A549 (cell line): ENCODE measurements around the gene SHROOM2. TPM values are rescaled to one million over a fixed set of nuclear protein-coding genes. Genes with fewer than 3 reads are reported as not detected.

Source experiments
- ATAC-seq, 2 experiments: fragments of 200-7000 bp in 1 of 2; fragments of >200 bp in 1 of 2; cut with Nextera tagmentation in 1 of 2; cut with Tn5 transposase in 1 of 2; 3 replicates each; pipeline versions ENCODE4 v1.8.0 to v1.9.1; 2018 to 2020; ENCODE audit warnings: mild to moderate bottlenecking in 1 of 2, moderate library complexity in 1 of 2
- CTCF ChIA-PET: fragments of 300-600 bp; sonication (Branson Sonifier 250); formaldehyde crosslinking; extraction: SDS; loops from one replicate; lab custom pipeline; 2021; ENCODE audit warnings: antibody characterized with exemption, inconsistent platforms; lab: Yijun Ruan, JAX
- POLR2A ChIA-PET: fragments of 350-600 bp; formaldehyde crosslinking; extraction: SDS; loops from one replicate; lab custom pipeline; 2021; ENCODE audit warnings: antibody characterized with exemption, inconsistent platforms; lab: Yijun Ruan, JAX
- DNase-seq, 2 experiments: peaks; one replicate each; pipeline versions ENCODE4 v3.0.0 to v3.0.0-alpha.2; 2011 to 2016; ENCODE audit warnings: low read depth in 1 of 2, low spot score in 1 of 2
- FAIRE-seq: peaks from 2 replicates; lab custom pipeline; 2011; peaks lifted over from hg19 to GRCh38; lab: Jason Lieb, UNC
- H3K27ac ChIP-seq, 2 experiments: fragments of >200 bp; sonication (Bioruptor Twin); formaldehyde crosslinking; 3 replicates each; pipeline ENCODE4 v1.5.1; 2016 to 2017
- H3K4me1 ChIP-seq: fragments of >200 bp; sonication (Bioruptor Twin); formaldehyde crosslinking; 3 replicates; pipeline ENCODE4 v1.6.1; 2016
- H3K4me2 ChIP-seq: fragments of >200 bp; sonication (Bioruptor Twin); formaldehyde crosslinking; 3 replicates; pipeline ENCODE4 v1.6.1; 2016
- H3K4me3 ChIP-seq: fragments of >200 bp; sonication (Bioruptor Twin); formaldehyde crosslinking; 3 replicates; pipeline ENCODE4 v1.5.1; 2016
- H3K9me3 ChIP-seq: fragments of >200 bp; sonication (Bioruptor Twin); formaldehyde crosslinking; 3 replicates; pipeline ENCODE4 v1.6.1; 2016
- CBX8 ChIP-seq: fragments of 200-600 bp; sonication (generic); IDR thresholded peaks from 2 replicates; pipeline ENCODE4 v1.6.1; 2016
- ESRRA ChIP-seq: fragments of 150-350 bp; IDR thresholded peaks from 2 replicates; pipeline ENCODE4 v1.6.1; 2014; ENCODE audit warnings: mild to moderate bottlenecking, low read length, borderline replicate concordance
- FOSL2 ChIP-seq, 2 experiments: fragments of 450-650 bp in 1 of 2; fragments of >200 bp in 1 of 2; sonication (Bioruptor Twin) in 1 of 2; formaldehyde crosslinking; IDR thresholded peaks; 2 replicates each; pipeline versions ENCODE4 v1.5.0 to v1.6.1; 2016 to 2020; ENCODE audit warnings: mild to moderate bottlenecking in 1 of 2, moderate library complexity in 1 of 2
- HDAC2 ChIP-seq: fragments of 200-600 bp; sonication (generic); IDR thresholded peaks from 2 replicates; pipeline ENCODE4 v1.6.1; 2016
- HEYL ChIP-seq: fragments of 250-450 bp; sonication (Bioruptor Pico); IDR thresholded peaks from 2 replicates; pipeline ENCODE4 v1.8.0; 2021; ENCODE audit warnings: mild to moderate bottlenecking, moderate library complexity
- HOXA7 ChIP-seq: fragments of 250-450 bp; sonication (Bioruptor Pico); IDR thresholded peaks from 2 replicates; pipeline ENCODE4 v1.5.0; 2020; ENCODE audit warnings: mild to moderate bottlenecking, moderate library complexity
- MAFK ChIP-seq: fragments of 450-650 bp; IDR thresholded peaks from 2 replicates; pipeline ENCODE4 v1.6.1; 2014; ENCODE audit not compliant: partially characterized antibody
- MAZ ChIP-seq: fragments of 150-350 bp; IDR thresholded peaks from 2 replicates; pipeline ENCODE4 v1.6.1; 2014; ENCODE audit warnings: antibody characterized with exemption, low read depth, low read length, borderline replicate concordance
- MYC ChIP-seq: IDR thresholded peaks from 2 replicates; pipeline ENCODE4 v1.6.1; 2012; ENCODE audit warnings: mild to moderate bottlenecking, inconsistent platforms, low read length, improper control_type of control experiment, borderline replicate concordance
- POLR2A ChIP-seq: IDR thresholded peaks from 2 replicates; pipeline ENCODE4 v1.6.1; 2012; ENCODE audit warnings: mild to moderate bottlenecking, low read length
- POLR2AphosphoS2 ChIP-seq: conservative IDR thresholded peaks from 2 replicates; pipeline ENCODE4 v1.6.1; 2012; ENCODE audit warnings: low read length, improper control_type of control experiment, inconsistent platforms
- RARB ChIP-seq: fragments of 250-450 bp; sonication (Bioruptor Pico); IDR thresholded peaks from 2 replicates; pipeline ENCODE4 v1.8.0; 2021; ENCODE audit warnings: mild to moderate bottlenecking, moderate library complexity
- RCOR1 ChIP-seq: fragments of 150-350 bp; IDR thresholded peaks from 2 replicates; pipeline ENCODE4 v1.6.1; 2014; ENCODE audit warnings: antibody characterized with exemption, low read length, low read depth
- SREBF2 ChIP-seq: fragments of 450-650 bp; IDR thresholded peaks from 2 replicates; pipeline ENCODE4 v1.6.1; 2014; ENCODE audit warnings: mild to moderate bottlenecking, moderate library complexity
- ZFP36 ChIP-seq: fragments of 450-650 bp; IDR thresholded peaks from 2 replicates; pipeline ENCODE4 v1.6.1; 2014; ENCODE audit warnings: borderline replicate concordance; ENCODE audit not compliant: partially characterized antibody
- ZSCAN20 ChIP-seq: fragments of 250-450 bp; sonication (Bioruptor Pico); IDR thresholded peaks from 2 replicates; pipeline ENCODE4 v1.8.0; 2022; ENCODE audit warnings: mild to moderate bottlenecking, moderate library complexity
- WGBS: methylation state at CpG from one replicate; pipeline ENCODE4 v1.1.6; 2017; ENCODE audit errors: missing lambda C conversion rate; 5-methylcytosine and 5-hydroxymethylcytosine counted together
- polyA plus RNA-seq, 4 experiments: library from polyadenylated mRNA; depleted of rRNA in 3 of 4; stranded (reverse); fragments of >200 nt; fragmentation: RNase III in 1 of 4; extraction: RNeasy Plus Mini Kit Qiagen cat#74134 plus additional on column Dnase treatment in 1 of 4; gene quantifications; 2 replicates in 3 of 4; 3 replicates in 1 of 4; pipeline ENCODE4 v1.2.3, GENCODE V29; 2011 to 2017
- TF ChIP-seq, protein P1 (sequence below): fragments of >200 bp; sonication (Bioruptor Twin); formaldehyde crosslinking; IDR thresholded peaks from 3 replicates; pipeline ENCODE4 v1.5.1; 2016
- TF ChIP-seq, protein P2 (sequence below): fragments of 150-350 bp; IDR thresholded peaks from 2 replicates; pipeline ENCODE4 v1.6.1; 2014; ENCODE audit warnings: low read depth, mild to moderate bottlenecking, low read length
- TF ChIP-seq, protein P3 (sequence below): IDR thresholded peaks from 2 replicates; pipeline ENCODE4 v1.6.1; 2012
- TF ChIP-seq, protein P4 (sequence below): IDR thresholded peaks from 2 replicates; pipeline ENCODE4 v1.6.1; 2012; ENCODE audit warnings: low read depth, borderline replicate concordance

Gene SHROOM2
- polyA plus RNA-seq, 2 of the 4 experiments (the other 2 are of a cell fraction): 0.12 to 0.27 TPM

DNA sequence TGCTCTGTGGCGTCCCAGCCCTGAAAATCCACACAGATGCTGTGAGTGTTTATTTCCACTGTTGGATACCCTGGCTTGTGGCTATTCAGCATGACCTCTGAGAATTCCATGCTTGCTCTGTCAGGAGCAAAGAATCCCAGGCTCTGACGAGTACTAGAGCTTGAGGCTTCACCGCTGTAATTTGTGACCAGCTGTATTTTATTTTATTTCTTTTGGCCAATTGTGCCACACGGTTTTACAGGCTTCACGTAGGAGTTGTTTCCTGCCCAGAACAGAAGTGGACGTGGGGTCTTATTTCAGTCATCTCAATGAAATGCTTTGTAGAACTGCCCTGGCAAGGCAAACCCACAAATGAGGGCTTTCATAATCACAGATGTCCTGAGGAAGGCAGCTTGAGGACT, 111.5 kb downstream of the SHROOM2 start:
- FAIRE-seq: no peak
- no peak for TF ChIP-seq ESRRA
- TF ChIP-seq, all 56 proteins: peak for 0
- Histone ChIP-seq H3K4me2 (no peak overlapping the region), H3K4me3 (no peak overlapping the region), H3K9me3 (no peaks in the 10 kb centered on the region), H3K4me1 (no peaks in the 10 kb centered on the region), H3K27ac (no peak overlapping the region)
- CTCF ChIA-PET: interaction anchor here (1.5 kb wide), 1 partner anchor 11 kb away, joined by 3 read pairs; no protein-coding TSS in a partner anchor
- POLR2A ChIA-PET: no interaction called here
- 58% methylated on average over 6 of the region's 6 CpGs for WGBS
- no peak for ATAC-seq
- no peak for DNase-seq

DNA sequence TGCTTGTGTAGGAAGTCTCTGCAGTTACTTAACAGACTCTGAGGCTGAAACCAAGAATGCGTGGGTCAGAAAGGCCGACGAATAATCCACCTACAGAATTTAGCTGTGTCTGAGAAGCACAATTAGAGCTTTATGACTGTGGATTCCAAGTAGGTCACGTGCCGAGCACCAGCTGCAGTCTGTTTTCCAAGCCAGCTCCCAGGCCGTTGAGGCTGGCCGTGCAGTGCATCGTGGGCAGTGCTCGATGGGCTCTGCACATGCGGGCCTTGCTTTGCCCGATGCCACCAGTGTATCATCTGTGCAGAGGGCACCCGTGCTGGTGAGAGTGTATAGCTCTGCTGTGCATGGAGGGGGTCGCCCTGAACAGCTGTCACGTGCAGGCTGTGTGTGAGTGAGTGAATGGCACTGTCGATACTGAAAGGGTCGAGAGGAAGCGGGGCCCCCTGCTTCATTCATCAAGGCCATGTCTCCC, 113.4 kb downstream of the SHROOM2 start:
- Histone ChIP-seq H3K4me1 (no peaks in the 10 kb centered on the region), H3K4me2 (no peak overlapping the region), H3K9me3 (no peaks in the 10 kb centered on the region), H3K4me3 (no peak overlapping the region), H3K27ac (no peak overlapping the region)
- ChIA-PET CTCF (interaction anchor here (1.2 kb wide), 1 partner anchor 9 kb away, joined by 3 read pairs; no protein-coding TSS in a partner anchor), POLR2A (no interaction called here)
- no peak for TF ChIP-seq MYC
- TF ChIP-seq CBX8: no peak
- TF ChIP-seq HEYL (CRISPR knock-in tag): no peak
- TF ChIP-seq, protein P1, sequence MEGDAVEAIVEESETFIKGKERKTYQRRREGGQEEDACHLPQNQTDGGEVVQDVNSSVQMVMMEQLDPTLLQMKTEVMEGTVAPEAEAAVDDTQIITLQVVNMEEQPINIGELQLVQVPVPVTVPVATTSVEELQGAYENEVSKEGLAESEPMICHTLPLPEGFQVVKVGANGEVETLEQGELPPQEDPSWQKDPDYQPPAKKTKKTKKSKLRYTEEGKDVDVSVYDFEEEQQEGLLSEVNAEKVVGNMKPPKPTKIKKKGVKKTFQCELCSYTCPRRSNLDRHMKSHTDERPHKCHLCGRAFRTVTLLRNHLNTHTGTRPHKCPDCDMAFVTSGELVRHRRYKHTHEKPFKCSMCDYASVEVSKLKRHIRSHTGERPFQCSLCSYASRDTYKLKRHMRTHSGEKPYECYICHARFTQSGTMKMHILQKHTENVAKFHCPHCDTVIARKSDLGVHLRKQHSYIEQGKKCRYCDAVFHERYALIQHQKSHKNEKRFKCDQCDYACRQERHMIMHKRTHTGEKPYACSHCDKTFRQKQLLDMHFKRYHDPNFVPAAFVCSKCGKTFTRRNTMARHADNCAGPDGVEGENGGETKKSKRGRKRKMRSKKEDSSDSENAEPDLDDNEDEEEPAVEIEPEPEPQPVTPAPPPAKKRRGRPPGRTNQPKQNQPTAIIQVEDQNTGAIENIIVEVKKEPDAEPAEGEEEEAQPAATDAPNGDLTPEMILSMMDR: no peak
- no peak for TF ChIP-seq MAFK
- no peak for TF ChIP-seq RCOR1
- TF ChIP-seq POLR2A: no peak
- TF ChIP-seq ZFP36: no peak
- TF ChIP-seq MAZ: no peak
- TF ChIP-seq ZSCAN20 (CRISPR knock-in tag): no peak
- TF ChIP-seq ESRRA: no peak
- TF ChIP-seq, protein P2, sequence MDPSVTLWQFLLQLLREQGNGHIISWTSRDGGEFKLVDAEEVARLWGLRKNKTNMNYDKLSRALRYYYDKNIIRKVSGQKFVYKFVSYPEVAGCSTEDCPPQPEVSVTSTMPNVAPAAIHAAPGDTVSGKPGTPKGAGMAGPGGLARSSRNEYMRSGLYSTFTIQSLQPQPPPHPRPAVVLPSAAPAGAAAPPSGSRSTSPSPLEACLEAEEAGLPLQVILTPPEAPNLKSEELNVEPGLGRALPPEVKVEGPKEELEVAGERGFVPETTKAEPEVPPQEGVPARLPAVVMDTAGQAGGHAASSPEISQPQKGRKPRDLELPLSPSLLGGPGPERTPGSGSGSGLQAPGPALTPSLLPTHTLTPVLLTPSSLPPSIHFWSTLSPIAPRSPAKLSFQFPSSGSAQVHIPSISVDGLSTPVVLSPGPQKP: no peak
- no peak for TF ChIP-seq FOSL2 (IDR thresholded peaks at IDR 0.05)
- no peak for TF ChIP-seq FOSL2 (CRISPR knock-in tag; IDR thresholded peaks at IDR 0.05)
- TF ChIP-seq HDAC2: no peak
- TF ChIP-seq RARB (CRISPR knock-in tag): no peak
- no peak for FAIRE-seq
- WGBS: 46% methylated on average over 17 of the region's 17 CpGs
- DNase-seq: no peak
- ATAC-seq: no peak

DNA sequence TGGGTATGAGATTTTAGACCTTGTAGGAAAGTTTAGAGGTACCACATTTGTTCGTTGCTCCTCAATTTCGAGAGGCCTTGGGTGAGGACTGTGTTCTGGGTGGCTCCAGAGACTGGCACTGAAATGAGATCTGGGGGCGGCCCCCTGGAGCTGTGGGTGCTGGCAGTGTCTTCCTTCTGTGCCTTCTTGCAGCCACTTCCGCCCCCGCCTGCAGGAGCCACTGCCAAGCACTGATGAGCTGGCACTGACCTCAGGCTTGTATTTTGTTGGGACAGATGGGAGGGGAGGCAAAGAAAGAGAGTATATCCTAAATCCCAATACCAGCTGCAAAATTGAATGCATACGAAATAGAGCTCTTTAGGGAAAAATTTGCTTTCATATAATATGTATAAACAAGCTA, 116.4 kb downstream of the SHROOM2 start:
- H3K9me3 ChIP-seq: no peaks in the 10 kb centered on the region
- TF ChIP-seq POLR2A (no peak), SREBF2 (no peak), HOXA7 (CRISPR knock-in tag) (no peak), POLR2AphosphoS2 (no peak)
- TF ChIP-seq, protein P3, sequence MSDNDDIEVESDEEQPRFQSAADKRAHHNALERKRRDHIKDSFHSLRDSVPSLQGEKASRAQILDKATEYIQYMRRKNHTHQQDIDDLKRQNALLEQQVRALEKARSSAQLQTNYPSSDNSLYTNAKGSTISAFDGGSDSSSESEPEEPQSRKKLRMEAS: no peak
- TF ChIP-seq, protein P4, sequence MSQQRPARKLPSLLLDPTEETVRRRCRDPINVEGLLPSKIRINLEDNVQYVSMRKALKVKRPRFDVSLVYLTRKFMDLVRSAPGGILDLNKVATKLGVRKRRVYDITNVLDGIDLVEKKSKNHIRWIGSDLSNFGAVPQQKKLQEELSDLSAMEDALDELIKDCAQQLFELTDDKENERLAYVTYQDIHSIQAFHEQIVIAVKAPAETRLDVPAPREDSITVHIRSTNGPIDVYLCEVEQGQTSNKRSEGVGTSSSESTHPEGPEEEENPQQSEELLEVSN: no peak
- TF ChIP-seq, all 56 proteins: peak for 0
- ChIA-PET CTCF (no interaction called here), POLR2A (no interaction called here)
- FAIRE-seq (no peak), ATAC-seq (no peak), DNase-seq (no peak)
- 27% methylated on average over 6 of the region's 6 CpGs for WGBS
- Histone ChIP-seq H3K27ac (no peak overlapping the region), H3K4me3 (no peak overlapping the region), H3K4me2 (no peak overlapping the region), H3K4me1 (no peaks in the 10 kb centered on the region)
